A673 (cell line): ENCODE data around the gene ATXN7L3B. TPM values are rescaled to one million over a fixed set of nuclear protein-coding genes. Genes with fewer than 3 reads are reported as not detected.

Experiments used
- BruUV-seq: library from RNA; stranded (reverse); fragments of 400-500 nt; replicated peaks from 2 replicates; lab custom pipeline; 2021; lab: Mats Ljungman, UMichigan
- CTCF ChIA-PET: fragments of 300-600 bp; sonication (Branson Sonifier 250); formaldehyde crosslinking; loops from one replicate; lab custom pipeline; 2022; ENCODE audit warnings: antibody characterized with exemption; lab: Charles Lee
- POLR2A ChIA-PET: fragments of 300-600 bp; sonication (Branson Sonifier 250); formaldehyde crosslinking; loops from one replicate; lab custom pipeline; 2022; ENCODE audit warnings: antibody characterized with exemption; ENCODE audit not compliant: low non-redundant PET; lab: Charles Lee
- DNase-seq: peaks from one replicate; pipeline ENCODE4 v3.0.0-alpha.2; 2015; ENCODE audit warnings: low spot score
- H3K27ac ChIP-seq: fragments of 200-600 bp; sonication (generic); 2 replicates; pipeline ENCODE4 v1.5.1; 2016; ENCODE audit warnings: mixed run types, low read depth, mild to moderate bottlenecking, mixed read lengths, antibody characterized with exemption, low read length; ENCODE audit not compliant: poor library complexity, severe bottlenecking
- H3K27me3 ChIP-seq: fragments of 200-600 bp; sonication (generic); replicated peaks from 2 replicates; pipeline ENCODE4 v1.6.1; 2017; ENCODE audit warnings: mixed run types, low read depth, mild to moderate bottlenecking, mixed read lengths, antibody characterized with exemption, low read length; ENCODE audit not compliant: insufficient read depth, poor library complexity
- H3K36me3 ChIP-seq: fragments of 200-600 bp; sonication (generic); 2 replicates; pipeline ENCODE4 v1.6.1; 2016; ENCODE audit warnings: mixed run types, mild to moderate bottlenecking, mixed read lengths, antibody characterized with exemption, low read length; ENCODE audit not compliant: insufficient read depth, poor library complexity, severe bottlenecking
- H3K4me1 ChIP-seq: fragments of 200-600 bp; sonication (generic); 2 replicates; pipeline ENCODE4 v1.6.1; 2017; ENCODE audit warnings: mixed run types, mild to moderate bottlenecking, mixed read lengths, antibody characterized with exemption, low read length; ENCODE audit not compliant: insufficient read depth, poor library complexity, severe bottlenecking
- H3K4me3 ChIP-seq: fragments of 200-600 bp; sonication (generic); 2 replicates; pipeline ENCODE4 v1.5.1; 2016; ENCODE audit warnings: low read depth, mixed run types, mild to moderate bottlenecking, mixed read lengths, low read length; ENCODE audit not compliant: poor library complexity, severe bottlenecking
- H3K9me3 ChIP-seq: fragments of 200-600 bp; sonication (generic); 2 replicates; pipeline ENCODE4 v1.6.1; 2016; ENCODE audit warnings: mixed run types, low read depth, mild to moderate bottlenecking, mixed read lengths, antibody characterized with exemption, low read length; ENCODE audit not compliant: poor library complexity, severe bottlenecking
- CTCF ChIP-seq: fragments of 300-800, 200-600 bp; sonication (generic); conservative IDR thresholded peaks from 2 replicates; pipeline ENCODE4 v1.5.1; 2017; ENCODE audit warnings: low read depth, mild to moderate bottlenecking, antibody characterized with exemption, low read length, moderate library complexity, mixed read lengths
- EZH2 ChIP-seq: fragments of 200-600 bp; sonication (generic); IDR thresholded peaks from 2 replicates; pipeline ENCODE4 v1.6.1; 2017; ENCODE audit warnings: borderline replicate concordance, low read depth, mild to moderate bottlenecking, mixed read lengths, antibody characterized with exemption, low read length; ENCODE audit not compliant: poor library complexity, severe bottlenecking
- intact Hi-C: fragments of 100-400 bp; cut with micrococcal nuclease; formaldehyde crosslinking; loops from one replicate; pipeline ENCODE4 v1.10.0; 2022; ENCODE audit not compliant: unreplicated experiment
- total RNA-seq: library from RNA; stranded (reverse); gene quantifications from 2 replicates; pipeline ENCODE4 v1.2.3, GENCODE V29; 2021

Gene ATXN7L3B
- total RNA-seq, 1 experiment from 2014 or later, result 42.2 TPM

GRCh38 chr12:74535536-74535935, 2.1 kb upstream of the ATXN7L3B start:
- Histone ChIP-seq H3K9me3 (no peaks in the 10 kb centered on the region), H3K27me3 (no peaks in the 10 kb centered on the region), H3K36me3 (no peaks in the 10 kb centered on the region), H3K4me3 (no peak overlapping the region), H3K4me1 (peaks cover 15% of the 10 kb centered on the region), H3K27ac (no peak overlapping the region)
- POLR2A ChIA-PET, result no interaction called here
- peak; percentile 12 for DNase-seq
- intact Hi-C loops, result loop anchor here (5.0 to 10.0 kb wide), 4 partner anchors 112 to 601 kb away; no protein-coding TSS in a partner anchor
- BruUV-seq, result no TSS peak
- CTCF ChIA-PET, result no interaction called here
- TF ChIP-seq EZH2 (no peak), CTCF (no peak)

- Histone ChIP-seq H3K36me3 (peaks cover 14% of the 10 kb centered on the region), H3K9me3 (no peaks in the 10 kb centered on the region), H3K27me3 (no peaks in the 10 kb centered on the region), H3K27ac (peak overlapping the region; percentile 95), H3K4me3 (peak overlapping the region; percentile 88), H3K4me1 (peaks cover 16% of the 10 kb centered on the region)
- BruUV-seq, result TSS peak; percentile 97
- intact Hi-C loops, result loop anchor here (5.0 to 10.0 kb wide), 4 partner anchors 110 to 602 kb away; no protein-coding TSS in a partner anchor
- peak; percentile 81 for DNase-seq
- ChIA-PET CTCF (no interaction called here), POLR2A (no interaction called here)
- TF ChIP-seq EZH2 (no peak), CTCF (peak; percentile 75)
Observed at GRCh38 chr12:74537126-74537706, 419 bp upstream of the ATXN7L3B start.

- intact Hi-C loops, result loop anchor here (5.0 to 10.0 kb wide), 4 partner anchors 109 to 604 kb away; no protein-coding TSS in a partner anchor
- Histone ChIP-seq H3K4me3 (peak overlapping the region; percentile 88), H3K4me1 (peaks cover 16% of the 10 kb centered on the region), H3K27me3 (no peaks in the 10 kb centered on the region), H3K9me3 (no peaks in the 10 kb centered on the region), H3K27ac (peak overlapping the region; percentile 95), H3K36me3 (peaks cover 24% of the 10 kb centered on the region)
- ChIA-PET CTCF (no interaction called here), POLR2A (no interaction called here)
- BruUV-seq, result no TSS peak
- TF ChIP-seq CTCF, result no peak
- TF ChIP-seq EZH2, result no peak
- no peak for DNase-seq
Observed at GRCh38 chr12:74538491-74539258, 1.0 kb downstream of the ATXN7L3B start.
